NCI-H2107 treated with DMSO at 0.1 percent for 48 hours (cell line): ENCODE results near the gene WNT10A.

Source experiments
- DNase-seq: peaks from one replicate; lab custom pipeline; 2025; ENCODE audit not compliant: unreplicated experiment; lab: John Stamatoyannopoulos, UW

The WNT10A gene

DNA sequence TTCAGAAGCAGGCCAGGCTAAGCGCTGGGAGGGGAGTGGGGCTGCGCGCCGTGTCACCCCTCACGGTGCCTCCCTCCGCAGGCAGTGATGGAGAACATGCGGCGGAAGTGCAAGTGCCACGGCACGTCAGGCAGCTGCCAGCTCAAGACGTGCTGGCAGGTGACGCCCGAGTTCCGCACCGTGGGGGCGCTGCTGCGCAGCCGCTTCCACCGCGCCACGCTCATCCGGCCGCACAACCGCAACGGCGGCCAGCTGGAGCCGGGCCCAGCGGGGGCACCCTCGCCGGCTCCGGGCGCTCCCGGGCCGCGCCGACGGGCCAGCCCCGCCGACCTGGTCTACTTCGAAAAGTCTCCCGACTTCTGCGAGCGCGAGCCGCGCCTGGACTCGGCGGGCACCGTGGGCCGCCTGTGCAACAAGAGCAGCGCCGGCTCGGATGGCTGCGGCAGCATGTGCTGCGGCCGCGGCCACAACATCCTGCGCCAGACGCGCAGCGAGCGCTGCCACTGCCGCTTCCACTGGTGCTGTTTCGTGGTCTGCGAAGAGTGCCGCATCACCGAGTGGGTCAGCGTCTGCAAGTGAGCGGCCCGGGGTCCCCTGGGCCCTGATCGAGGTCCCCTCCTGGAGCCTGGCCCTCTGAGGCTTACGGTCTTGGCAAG, 12.2 kb downstream of the WNT10A start:
- DNase-seq: peak; percentile 16

DNA sequence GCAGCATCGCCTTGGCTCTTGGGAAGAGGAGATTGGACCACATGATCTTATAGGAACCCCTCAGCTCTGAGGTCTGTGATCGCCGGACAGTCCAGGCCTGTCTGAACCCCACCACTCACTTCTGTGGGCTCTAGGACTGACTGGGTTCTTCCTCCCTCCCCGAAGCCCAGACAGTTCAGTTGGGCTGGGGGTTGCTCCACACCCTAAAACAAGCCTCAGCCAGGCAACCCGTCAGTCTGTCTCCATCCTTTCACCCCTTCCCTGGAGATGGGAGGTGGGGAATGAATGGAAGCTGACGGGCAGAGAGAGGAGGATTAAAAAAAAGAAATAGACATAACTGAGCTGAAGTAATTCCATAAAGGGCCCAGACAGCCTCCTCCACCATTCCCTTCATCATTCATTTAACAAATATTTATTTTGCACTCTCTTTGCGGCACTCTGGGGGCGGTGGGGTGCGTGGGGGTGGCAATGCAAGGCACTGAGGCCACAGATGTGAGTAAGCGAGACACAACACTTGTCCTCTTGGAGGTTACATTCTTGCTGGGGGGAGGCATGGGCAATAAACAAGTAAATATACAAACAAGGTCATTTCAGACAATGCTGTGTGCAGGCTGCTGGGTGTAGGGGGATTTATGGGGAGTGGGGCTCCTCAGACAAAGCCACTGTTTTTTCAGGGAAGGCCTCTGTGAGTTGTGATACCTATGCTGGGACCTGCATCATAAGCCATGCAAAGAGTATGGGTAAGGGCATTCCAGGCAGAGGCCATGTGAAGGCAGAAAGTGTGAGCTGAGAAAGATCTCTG, 12.9 kb downstream of the WNT10A start:
- DNase-seq: no peak

DNA sequence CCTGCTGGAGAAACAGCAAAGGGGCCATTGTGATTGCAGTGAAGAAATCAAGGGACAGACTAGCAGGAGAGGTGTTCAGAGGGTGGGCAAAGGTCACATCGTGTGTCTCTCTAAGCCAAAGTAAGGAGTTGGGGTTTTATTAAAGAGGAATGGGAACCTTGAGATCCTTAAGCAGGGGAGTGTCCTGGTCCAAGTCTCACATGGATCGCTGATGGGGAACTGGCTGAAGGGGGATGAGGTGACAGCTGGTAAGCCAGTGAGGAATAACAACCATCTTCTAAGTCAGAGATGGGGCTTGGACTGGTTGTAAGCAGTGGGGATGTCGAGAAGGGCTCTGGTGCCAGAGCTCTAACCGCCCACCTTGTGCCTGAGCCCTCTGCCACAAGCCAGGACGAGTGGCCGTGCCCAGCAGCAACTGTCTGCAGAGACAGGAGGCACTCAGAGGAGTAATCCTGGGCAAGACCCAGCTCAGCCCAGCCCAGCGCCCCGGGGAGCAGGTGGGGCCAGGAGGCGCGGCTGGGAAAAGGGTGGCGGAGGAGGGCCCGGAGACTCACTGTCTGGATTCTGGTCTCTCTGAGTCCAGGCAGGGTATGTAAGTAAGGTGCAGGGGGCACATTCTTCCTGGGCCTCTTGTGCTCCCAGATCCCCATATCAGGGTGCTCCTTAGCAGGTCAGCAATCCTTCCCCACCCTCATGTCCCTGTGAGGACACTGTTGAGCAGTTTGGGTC, 13.7 kb downstream of the WNT10A start:
- DNase-seq: no peak

DNA sequence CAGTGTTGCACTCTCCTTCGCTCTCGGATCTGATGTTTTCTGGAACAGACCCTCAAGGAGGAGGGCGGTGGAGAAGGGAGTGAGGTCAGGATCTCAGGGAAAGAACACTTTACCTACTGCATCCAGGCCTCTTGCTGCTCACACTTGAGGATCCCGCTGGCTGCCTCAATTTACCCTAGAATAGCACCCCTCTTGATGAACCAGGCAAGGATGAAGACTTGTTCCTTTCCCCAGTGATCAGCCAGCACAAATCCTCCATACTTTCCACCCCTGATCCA, 14.2 kb downstream of the WNT10A start:
- DNase-seq: no peak

DNA sequence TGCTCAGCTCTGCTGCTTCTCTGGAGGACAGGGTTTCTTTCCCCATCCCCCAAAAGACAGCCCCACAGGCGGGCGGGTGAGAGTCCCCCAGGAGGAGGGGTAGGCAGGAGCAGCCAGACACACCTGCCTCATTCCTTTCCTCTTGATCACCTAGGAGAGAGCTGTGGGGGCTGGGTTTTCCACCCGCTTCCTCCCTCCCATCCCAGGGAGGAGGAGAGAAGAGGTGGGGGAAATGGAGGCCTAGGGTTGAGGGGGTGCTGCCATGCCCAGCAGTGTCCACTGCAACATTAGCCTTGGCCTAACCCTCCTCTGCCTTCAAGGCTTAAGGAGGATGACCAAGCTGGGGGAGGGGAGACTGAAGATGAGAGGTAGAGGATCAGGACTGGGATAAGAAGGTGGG, 14.7 kb downstream of the WNT10A start:
- peak; percentile 33 for DNase-seq

DNA sequence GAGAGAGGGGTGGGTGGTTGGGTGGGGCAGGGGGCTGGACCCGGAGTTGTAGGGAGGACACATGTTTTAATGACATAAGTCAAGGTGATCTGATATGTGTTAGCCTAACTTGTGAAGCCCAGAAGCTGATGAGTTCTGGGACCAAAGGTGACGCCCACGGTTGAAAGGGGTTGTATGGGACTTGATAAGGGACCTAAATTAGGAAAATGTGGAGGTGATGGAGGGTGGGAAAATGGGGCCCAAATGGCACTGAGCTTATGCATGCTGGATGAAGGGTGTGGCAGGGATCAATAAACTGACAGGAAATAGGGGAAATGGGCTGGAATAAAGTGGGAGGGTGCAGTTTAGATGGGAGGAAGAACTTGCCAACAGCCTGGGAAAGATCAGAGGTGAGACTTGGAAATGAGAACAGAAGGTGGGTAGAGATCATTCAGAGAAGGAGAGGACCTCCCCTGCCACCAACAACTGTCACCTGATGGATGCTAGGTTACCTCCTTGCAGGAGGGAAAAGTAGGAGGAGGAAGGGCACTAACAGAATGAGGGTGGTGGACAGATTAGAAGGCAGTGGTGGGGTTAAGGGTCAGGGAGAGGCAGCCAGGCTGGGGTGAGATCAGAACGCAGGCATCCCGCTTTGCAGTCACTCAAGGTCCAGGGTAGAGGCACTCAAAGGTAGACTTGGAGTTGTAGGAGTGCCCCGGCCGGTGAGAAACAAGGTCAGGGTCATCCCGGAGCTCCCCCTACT, 15.3 kb downstream of the WNT10A start:
- DNase-seq: no peak

DNA sequence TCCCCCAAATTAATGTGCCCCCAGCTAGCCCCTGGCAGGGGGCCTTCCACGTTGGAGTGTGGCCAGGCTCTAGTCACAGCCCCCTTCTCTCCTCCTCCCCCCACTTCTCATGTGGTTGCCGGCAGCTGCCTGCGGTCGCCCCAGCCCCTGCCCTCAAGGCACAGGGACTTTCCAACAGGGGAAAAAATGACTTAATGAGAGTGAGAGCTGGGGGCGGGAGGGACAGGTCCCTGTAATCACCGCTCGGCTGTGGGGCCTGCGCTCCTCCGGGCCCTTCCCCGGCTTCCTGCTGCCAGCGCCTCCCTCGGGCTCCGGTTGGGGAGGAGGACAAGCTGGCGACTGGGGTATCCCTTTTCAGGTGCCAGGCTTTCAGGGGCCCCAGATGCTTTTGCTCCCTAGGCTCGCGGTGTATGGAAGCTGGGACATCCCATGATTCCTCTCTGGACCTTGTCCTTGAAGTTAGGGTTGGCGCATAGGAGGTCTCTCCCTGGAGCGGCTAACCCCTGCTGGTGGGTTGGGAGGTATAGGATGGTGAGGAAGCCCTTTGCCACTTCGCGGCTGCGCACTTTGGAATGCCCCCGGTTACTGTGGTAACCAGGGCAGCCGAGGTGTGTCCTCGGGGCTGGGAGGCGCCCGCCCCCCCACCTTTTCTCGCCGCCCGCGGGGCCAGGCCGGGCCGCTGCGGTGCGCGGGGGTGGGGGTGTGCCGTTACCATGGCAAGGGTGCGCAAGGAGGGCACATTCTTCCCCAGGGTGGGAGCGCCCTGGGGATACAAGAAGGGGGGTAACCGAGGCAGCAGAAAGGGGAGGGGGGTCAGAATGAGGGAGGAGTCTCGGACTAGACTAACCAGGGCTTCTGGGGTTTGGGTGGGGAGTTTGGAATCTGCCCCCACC, 16.1 kb downstream of the WNT10A start:
- DNase-seq: peak; percentile 30

DNA sequence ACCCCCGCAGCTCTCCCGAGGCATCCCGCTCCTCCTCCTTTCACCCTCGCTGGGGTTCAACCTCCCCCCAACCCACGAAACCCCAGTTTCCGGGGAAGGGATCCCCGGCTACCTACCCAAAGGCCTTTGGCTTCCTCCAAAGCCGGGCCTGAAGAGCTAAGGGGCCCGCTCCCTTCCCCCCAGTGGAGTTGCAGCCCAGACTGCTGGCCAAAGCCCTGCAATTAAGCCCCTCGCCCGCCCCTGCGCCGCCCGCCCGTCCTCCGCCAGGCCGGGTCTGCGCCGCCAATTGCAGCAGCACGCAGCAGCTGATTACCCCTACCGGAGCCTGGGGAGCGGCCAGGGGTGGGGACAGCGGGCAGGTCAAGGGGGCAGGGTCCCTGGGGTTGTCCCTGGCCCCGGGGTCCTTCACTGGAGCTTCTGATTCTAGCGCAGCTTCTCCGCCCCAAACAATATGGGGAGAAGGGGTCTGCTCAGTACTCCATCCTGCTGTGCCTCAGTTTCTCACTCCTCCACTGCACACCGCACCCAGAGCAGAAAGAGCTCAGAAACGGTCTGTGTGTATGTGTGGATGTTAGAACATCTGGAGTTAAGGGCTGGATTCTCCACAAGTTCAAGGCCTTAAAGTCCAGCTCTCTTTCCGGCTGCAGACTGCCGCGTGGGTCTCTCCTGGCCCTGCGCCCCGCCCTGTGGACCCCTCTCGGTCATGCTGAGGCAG, 16.9 kb downstream of the WNT10A start:
- no peak for DNase-seq

DNA sequence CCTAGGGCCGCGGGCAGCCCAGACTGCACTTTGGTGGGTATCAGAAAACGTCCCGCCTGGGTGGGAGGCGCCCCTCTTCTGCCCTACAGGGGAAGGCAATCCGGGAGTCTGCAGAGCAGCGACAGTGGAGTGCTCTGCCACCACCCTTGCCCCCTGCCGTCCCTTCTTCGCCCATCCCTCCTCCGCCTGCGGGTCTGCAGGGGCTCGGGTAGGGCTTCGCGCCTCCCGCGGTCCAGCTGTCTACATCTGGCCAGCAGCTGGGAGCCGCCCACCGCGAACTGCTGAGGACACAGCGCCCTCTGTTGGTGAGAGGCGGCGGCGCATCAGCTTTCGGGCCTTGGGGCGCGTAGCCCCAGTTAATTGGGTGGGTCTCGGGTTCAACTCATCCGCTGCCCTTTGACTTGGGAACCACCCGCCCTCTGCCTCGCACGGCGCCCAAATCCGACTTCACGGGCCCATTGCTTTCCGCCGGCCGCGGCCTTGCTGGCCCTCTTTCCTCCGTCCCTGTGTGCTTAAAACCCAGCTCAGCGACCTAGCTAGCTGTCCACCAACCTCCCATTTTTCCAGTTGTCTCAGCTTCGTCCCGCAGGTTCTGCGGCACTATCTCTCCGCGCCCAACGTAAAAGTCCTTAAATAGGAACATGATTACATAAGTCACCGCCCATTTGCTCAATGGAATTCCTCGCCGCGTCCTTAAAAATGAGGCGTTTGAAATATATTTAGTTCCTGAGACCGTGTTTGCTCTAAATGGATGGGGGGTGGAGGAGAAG, 17.6 kb downstream of the WNT10A start:
- no peak for DNase-seq

DNA sequence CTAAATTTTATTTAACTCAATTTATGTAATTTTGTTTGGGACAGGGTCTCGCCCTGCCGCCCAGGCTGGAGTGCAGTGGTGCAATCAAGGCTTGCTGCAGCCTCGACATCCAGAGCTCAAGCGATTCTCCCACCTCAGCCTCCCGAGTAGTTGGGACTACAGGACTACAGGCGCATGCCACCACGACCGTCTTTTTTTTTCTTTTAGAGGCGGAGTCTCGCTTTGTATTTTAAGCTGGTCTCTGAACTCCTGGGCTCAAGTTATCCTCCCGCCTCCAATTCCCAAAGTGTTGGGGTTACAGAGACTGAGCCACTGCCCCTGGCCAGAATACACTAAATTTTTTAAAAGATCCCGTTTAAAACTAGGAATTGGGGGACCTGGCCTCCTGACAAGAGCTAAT, 18.5 kb downstream of the WNT10A start:
- DNase-seq: no peak

DNA sequence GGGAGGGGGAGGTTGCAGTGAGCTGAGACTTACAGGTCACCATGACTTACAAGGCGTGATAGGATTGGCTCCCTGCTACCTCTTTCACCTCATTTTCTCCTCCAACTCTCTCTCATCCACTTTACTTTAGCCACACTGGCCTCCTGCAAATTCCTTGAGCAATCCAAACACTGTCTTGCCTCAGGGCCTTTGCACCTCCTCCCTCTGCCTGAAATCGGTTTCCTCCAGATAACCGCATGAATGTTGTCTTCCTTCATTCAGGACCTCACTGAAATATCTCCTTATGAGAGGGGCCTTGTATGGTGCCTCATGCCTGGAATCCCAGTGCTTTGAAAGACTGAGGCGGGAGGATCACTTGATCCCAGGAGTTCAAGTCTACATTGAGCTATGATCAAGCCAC, 21.8 kb downstream of the WNT10A start:
- no peak for DNase-seq

DNA sequence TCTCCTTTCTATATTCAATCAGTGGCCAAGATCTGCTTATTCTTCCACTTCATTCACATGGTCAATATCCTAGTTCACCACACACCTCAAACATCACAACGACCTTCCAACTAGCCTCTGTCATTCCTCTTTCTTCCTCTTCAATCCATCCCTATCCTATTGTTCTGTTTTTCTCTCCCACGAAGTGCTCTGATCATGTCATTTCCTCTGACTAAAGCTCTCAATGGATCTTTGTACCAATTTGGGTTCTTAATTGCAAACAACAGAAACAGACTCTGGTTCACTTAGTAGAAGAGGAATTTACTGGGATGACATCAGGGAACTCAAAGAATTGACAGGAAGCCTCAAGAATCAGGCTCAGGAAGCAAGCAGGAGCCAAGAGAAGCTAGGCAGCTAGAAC, 23.5 kb downstream of the WNT10A start:
- DNase-seq: no peak

DNA sequence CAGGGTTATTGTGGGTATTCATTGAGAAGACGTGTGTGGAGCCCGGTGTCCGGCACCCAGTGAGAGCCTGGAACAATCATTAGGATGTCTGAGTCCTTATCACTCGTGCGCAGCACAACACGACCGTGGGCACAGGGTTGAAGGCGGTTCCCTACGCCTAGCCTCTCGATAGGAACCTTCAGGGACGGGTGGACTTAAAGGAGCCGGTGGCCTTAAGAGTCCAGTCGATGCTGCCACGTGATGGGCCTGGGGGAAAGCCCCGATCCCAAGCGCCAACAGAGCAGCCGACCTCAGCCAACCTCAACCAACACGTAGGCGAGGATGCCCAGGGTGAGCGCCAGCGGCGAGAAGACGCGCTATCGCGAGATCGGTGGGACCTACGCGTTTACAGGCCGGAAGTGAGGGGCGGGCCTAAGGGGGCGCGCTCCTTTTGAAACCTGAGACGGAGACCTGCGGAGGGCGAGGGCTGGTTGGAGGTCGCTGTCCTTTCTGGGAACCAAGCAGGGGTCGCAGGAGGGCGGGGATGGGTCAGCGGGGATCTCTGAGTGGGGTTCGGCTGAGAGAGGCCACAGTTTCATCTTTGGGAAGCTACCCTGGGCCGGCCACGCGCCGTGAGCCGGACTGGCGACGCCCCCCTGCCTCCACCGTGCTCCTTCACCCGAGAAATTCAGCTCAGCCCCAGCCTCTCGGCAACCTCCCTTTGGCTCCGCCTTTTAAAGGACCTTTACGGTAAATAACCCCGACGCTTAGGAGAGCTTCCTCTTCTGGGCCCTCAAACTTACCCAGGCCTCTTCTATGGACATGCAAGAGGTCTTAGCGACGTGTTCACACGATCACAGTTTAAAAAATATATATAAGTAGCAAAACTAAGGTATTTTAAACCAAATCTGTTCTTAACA, 28.3 kb downstream of the WNT10A start:
- peak; percentile 75 for DNase-seq

DNA sequence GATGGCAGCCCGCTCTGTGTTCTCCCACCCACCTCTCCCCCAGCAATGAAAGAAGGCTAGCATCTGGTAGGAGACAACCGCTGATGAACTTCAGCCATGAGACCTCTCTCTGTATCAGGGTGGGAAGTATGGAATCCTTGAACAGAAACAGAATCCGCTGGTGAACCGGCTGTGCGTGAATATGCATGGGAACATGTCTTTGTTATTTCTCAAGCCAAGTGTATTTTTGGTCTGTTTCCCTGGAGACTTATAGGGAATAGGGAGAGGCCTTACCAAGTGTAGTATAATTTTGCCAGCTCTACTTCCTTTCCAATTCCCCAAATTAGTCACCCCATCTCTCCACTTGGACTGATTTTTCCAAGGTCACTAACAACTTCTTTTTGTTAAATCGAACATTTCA, 30.1 kb downstream of the WNT10A start:
- no peak for DNase-seq

DNA sequence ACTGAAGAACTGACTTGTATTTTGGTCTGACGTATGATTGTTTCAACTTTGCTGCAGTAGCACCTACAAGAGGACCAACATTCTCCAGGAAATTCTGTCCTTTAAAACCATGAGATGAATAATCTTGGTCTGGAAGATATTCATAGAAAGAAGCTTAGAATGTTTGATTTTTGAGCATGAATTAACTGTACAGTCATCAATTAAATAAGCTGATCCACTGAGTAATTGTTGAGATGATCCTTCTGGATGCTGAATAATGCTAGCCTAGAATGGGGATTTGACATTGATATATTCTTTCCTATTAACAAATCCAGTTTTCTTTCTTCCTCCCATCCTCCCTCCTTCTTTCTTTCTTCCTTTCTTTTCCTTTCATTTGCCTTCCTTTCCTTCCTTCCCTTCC, 39.9 kb downstream of the WNT10A start:
- DNase-seq: no peak

DNA sequence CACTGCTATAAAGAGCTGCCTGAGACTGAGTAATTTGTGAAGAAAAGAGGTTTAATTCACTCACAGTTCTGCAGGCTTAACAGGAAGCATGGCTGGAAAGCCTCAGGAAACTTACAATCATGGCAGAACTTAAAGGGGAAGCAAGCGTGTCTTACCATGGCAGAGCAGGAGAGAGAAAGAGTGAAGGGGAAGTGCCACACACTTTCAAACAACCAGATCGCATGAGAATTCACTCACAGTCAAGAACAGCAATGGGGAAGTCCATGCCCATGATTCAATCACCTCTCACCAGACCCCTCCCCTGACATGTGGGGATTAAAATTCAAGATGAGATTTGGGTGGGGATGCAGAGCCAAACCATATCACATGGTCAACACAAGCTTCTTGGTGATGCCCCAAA, 44.1 kb downstream of the WNT10A start:
- DNase-seq: no peak

DNA sequence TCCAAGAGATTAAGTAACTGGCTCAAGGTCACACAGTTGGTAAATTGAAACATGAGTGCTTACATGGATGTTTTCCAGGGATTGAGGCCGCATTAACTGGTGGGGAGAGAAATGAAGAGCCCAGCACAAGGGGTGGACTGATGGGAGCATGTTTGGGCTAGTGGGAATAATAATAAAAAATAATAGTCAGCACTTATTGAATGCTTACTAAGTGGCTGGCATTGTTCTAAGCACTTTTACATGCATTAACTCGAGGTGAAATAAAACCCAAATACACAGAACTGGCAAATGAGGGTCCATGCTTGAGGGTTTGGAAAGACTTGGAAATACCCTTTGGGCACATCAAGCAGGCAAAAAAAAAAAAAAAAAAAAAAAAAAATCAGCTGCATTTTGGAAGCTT, 44.8 kb downstream of the WNT10A start:
- DNase-seq: no peak

DNA sequence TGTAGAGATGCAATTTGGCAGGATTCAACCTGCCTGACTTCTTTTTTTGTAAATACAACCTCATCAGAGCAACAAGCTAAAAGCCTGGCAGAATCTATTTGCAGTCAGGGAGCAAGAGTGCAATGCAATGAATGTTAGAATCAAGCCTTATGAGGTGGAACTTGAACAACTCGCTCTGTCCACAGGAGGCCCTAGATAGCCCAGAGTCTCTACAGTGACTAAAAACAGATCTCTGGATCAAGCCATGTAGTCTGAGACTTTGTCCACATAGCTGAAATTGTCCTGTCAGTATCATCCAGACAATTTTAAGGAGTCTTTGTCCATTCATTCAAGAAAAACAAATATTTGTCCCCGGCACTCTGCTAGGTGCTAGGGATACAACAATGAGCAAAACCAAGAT, 46.8 kb downstream of the WNT10A start:
- no peak for DNase-seq
